HepG2 (cell line): Measurements from ENCODE around the gene TNS1. TPM values are rescaled to one million over a fixed set of nuclear protein-coding genes. Genes with fewer than 3 reads are reported as not detected.

Experiments used
- BRCA1 ChIP-seq: sonication (generic); formaldehyde crosslinking; IDR thresholded peaks from 2 replicates; pipeline ENCODE4 v1.4.0; 2020; ENCODE audit warnings: missing genetic modification reagents
- BRF2 ChIP-seq: sonication (generic); formaldehyde crosslinking; IDR thresholded peaks from 2 replicates; pipeline ENCODE4 v1.8.1; 2022; ENCODE audit warnings: mild to moderate bottlenecking, missing genetic modification reagents
- CBFB ChIP-seq: sonication (generic); formaldehyde crosslinking; IDR thresholded peaks from 2 replicates; pipeline ENCODE4 v1.4.0; 2020; ENCODE audit warnings: missing genetic modification reagents
- ERF ChIP-seq: IDR thresholded peaks from 2 replicates; pipeline ENCODE4 v1.6.1; 2018; ENCODE audit warnings: missing biosample characterization, missing genetic modification reagents
- HMG20B ChIP-seq: conservative IDR thresholded peaks from 2 replicates; pipeline ENCODE4 v1.6.1; 2016; ENCODE audit warnings: missing genetic modification reagents, missing compliant biosample characterization
- HNRNPK ChIP-seq: fragments of 200-400 bp; formaldehyde crosslinking; IDR thresholded peaks from 2 replicates; pipeline ENCODE4 v1.6.1; 2018; ENCODE audit warnings: low read length, low read depth, moderate library complexity, mild to moderate bottlenecking; ENCODE audit not compliant: poor library complexity, severe bottlenecking
- IKZF5 ChIP-seq: IDR thresholded peaks from 2 replicates; pipeline ENCODE4 v1.6.1; 2018; ENCODE audit warnings: missing genetic modification reagents, mild to moderate bottlenecking, missing compliant biosample characterization
- ISX ChIP-seq: sonication (generic); formaldehyde crosslinking; conservative IDR thresholded peaks from 2 replicates; pipeline ENCODE4 v1.5.0; 2020; ENCODE audit warnings: missing genetic modification reagents
- NFKBIZ ChIP-seq: IDR thresholded peaks from 2 replicates; pipeline ENCODE4 v1.6.1; 2018; ENCODE audit warnings: missing genetic modification reagents, missing compliant biosample characterization
- NFYC ChIP-seq: IDR thresholded peaks from 2 replicates; pipeline ENCODE4 v1.6.1; 2016; ENCODE audit warnings: missing genetic modification reagents, missing compliant biosample characterization
- PTBP1 ChIP-seq: fragments of 200-400 bp; formaldehyde crosslinking; IDR thresholded peaks from 2 replicates; pipeline ENCODE4 v1.6.1; 2018; ENCODE audit warnings: low read length, low read depth; ENCODE audit not compliant: poor library complexity, severe bottlenecking
- RAD21 ChIP-seq: fragments of 450-650 bp; formaldehyde crosslinking; IDR thresholded peaks from 2 replicates; pipeline ENCODE4 v1.5.0; 2020; ENCODE audit warnings: mild to moderate bottlenecking
- RFX5 ChIP-seq: IDR thresholded peaks from 2 replicates; pipeline ENCODE4 v1.6.1; 2011; ENCODE audit warnings: low read depth, low read length, improper control_type of control experiment
- SALL1 ChIP-seq: sonication (generic); formaldehyde crosslinking; IDR thresholded peaks from 2 replicates; pipeline ENCODE4 v1.8.0; 2022; ENCODE audit warnings: mild to moderate bottlenecking, missing genetic modification reagents
- SAP130 ChIP-seq: IDR thresholded peaks from 2 replicates; pipeline ENCODE4 v1.6.1; 2016; ENCODE audit warnings: low read depth
- STAG1 ChIP-seq: sonication (generic); formaldehyde crosslinking; IDR thresholded peaks from 2 replicates; pipeline ENCODE4 v1.4.0; 2020; ENCODE audit warnings: missing genetic modification reagents
- TCF12 ChIP-seq, 2 experiments: fragments of 450-650 bp in 1 of 2; sonication (generic) in 1 of 2; formaldehyde crosslinking in 1 of 2; IDR thresholded peaks; 2 replicates each; pipeline versions ENCODE4 v1.6.1 to v1.8.0; 2017 to 2022; ENCODE audit warnings: antibody characterized with exemption in 1 of 2, mild to moderate bottlenecking in 1 of 2, missing genetic modification reagents in 1 of 2, moderate library complexity in 1 of 2
- TERF1 ChIP-seq: sonication (generic); formaldehyde crosslinking; IDR thresholded peaks from 2 replicates; pipeline ENCODE4 v1.8.0; 2022; ENCODE audit warnings: mild to moderate bottlenecking, missing genetic modification reagents, moderate library complexity
- ZBTB7B ChIP-seq: sonication (generic); formaldehyde crosslinking; IDR thresholded peaks from 2 replicates; pipeline ENCODE4 v1.4.0; 2020; ENCODE audit warnings: missing genetic modification reagents
- ZFX ChIP-seq: sonication (generic); formaldehyde crosslinking; IDR thresholded peaks from 2 replicates; pipeline ENCODE4 v1.4.0; 2020; ENCODE audit warnings: mild to moderate bottlenecking, low read depth, missing genetic modification reagents, moderate library complexity
- ZKSCAN8 ChIP-seq: IDR thresholded peaks from 2 replicates; pipeline ENCODE4 v1.6.1; 2016; ENCODE audit warnings: borderline replicate concordance, missing genetic modification reagents, missing compliant biosample characterization
- ZNF224 ChIP-seq: sonication (generic); formaldehyde crosslinking; IDR thresholded peaks from 2 replicates; pipeline ENCODE4 v1.5.0; 2020; ENCODE audit warnings: mild to moderate bottlenecking, missing genetic modification reagents
- ZNF260 ChIP-seq: sonication (generic); formaldehyde crosslinking; IDR thresholded peaks from 2 replicates; pipeline ENCODE4 v1.4.0; 2020; ENCODE audit warnings: missing genetic modification reagents, low read depth, mild to moderate bottlenecking, borderline replicate concordance
- ZNF33B ChIP-seq: sonication (generic); formaldehyde crosslinking; IDR thresholded peaks from 2 replicates; pipeline ENCODE4 v1.5.1; 2020; ENCODE audit warnings: mild to moderate bottlenecking, missing genetic modification reagents
- ZNF550 ChIP-seq: sonication (generic); formaldehyde crosslinking; IDR thresholded peaks from 2 replicates; pipeline ENCODE4 v1.4.0; 2020; ENCODE audit warnings: mild to moderate bottlenecking, missing genetic modification reagents, borderline replicate concordance
- ZNF552 ChIP-seq: sonication (generic); formaldehyde crosslinking; IDR thresholded peaks from 2 replicates; pipeline ENCODE4 v1.9.0; 2022; ENCODE audit warnings: missing genetic modification reagents, mild to moderate bottlenecking, borderline replicate concordance
- polyA plus RNA-seq, 8 experiments: library from polyadenylated mRNA; depleted of rRNA in 3 of 8; stranded (reverse) in 7 of 8; unstranded in 1 of 8; fragments of >200 nt; fragmentation: Illumina TruSeq in 4 of 8; extraction: Trizol in 4 of 8; gene quantifications; 2 replicates each; pipeline versions ENCODE4 v1.2.1 to v1.2.3, GENCODE V29; 2011 to 2016; ENCODE audit warnings: low read depth in 4 of 8, missing spikeins in 1 of 8, mixed read lengths in 1 of 8; ENCODE audit not compliant: insufficient read depth in 1 of 8
- total RNA-seq, 5 experiments: library from RNA; depleted of rRNA; stranded (reverse); fragments of >200 nt; fragmentation: Illumina TruSeq; extraction: Trizol; gene quantifications; 2 replicates each; pipeline ENCODE4 v1.2.3, GENCODE V29; 2016; ENCODE audit warnings: low read depth in 1 of 5

The TNS1 gene
- total and polyA plus RNA-seq, 2 of the 13 experiments (the other 11 are each of a cell fraction or from before 2014, with no cell fraction given): 1.9 to 118 TPM

- TF ChIP-seq ZKSCAN8 (peak; percentile 75; the same call in 1 of the 2 replicates), SAP130 (CRISPR knock-in tag) (peak; percentile 59), ERF (CRISPR knock-in tag) (peak; percentile 56), ZFX (CRISPR knock-in tag) (peak; percentile 22; the same call in 1 of the 2 replicates), BRF2 (CRISPR knock-in tag) (no peak), ZNF33B (0 out of 2 replicates have a peak, but pooled peaks have one; percentile 69), CBFB (peak; percentile 85; the same call in 1 of the 2 replicates), ZNF552 (no peak), SALL1 (peak; percentile 38; the same call in 1 of the 2 replicates), RAD21 (CRISPR knock-in tag) (peak; percentile 96), TCF12 (IDR thresholded peaks at IDR 0.05) (no peak), TCF12 (CRISPR knock-in tag; IDR thresholded peaks at IDR 0.05) (no peak), ISX (CRISPR knock-in tag) (no peak), NFKBIZ (CRISPR knock-in tag) (no peak), RFX5 (no peak), TERF1 (CRISPR knock-in tag) (no peak), ZNF224 (CRISPR knock-in tag) (no peak), ZNF260 (CRISPR knock-in tag) (no peak), IKZF5 (CRISPR knock-in tag) (peak; percentile 71; the same call in 1 of the 2 replicates), STAG1 (CRISPR knock-in tag) (peak; percentile 98), ZNF550 (CRISPR knock-in tag) (0 out of 2 replicates have a peak, but pooled peaks have one; percentile 55), BRCA1 (no peak), HNRNPK (no peak), ZBTB7B (CRISPR knock-in tag) (0 out of 2 replicates have a peak, but pooled peaks have one; percentile 37), NFYC (CRISPR knock-in tag) (peak; percentile 22; the same call in 1 of the 2 replicates), PTBP1 (no peak), HMG20B (CRISPR knock-in tag) (no peak)
Measured at GRCh38 chr2:217789003-217789735, 213.6 kb downstream of the TNS1 start (continued).
